Keratinocyte (primary cell): ENCODE measurements around the gene FXYD6. TPM values are rescaled to one million over a fixed set of nuclear protein-coding genes. Genes with fewer than 3 reads are reported as not detected.

Experiments
- DNase-seq: peaks from one replicate; pipeline ENCODE4 v3.0.0-alpha.2; 2011; ENCODE audit warnings: low read depth, missing footprints, low spot score
- FAIRE-seq: peaks from 2 replicates; lab custom pipeline; 2011; peaks lifted over from hg19 to GRCh38; lab: Jason Lieb, UNC
- H2AFZ ChIP-seq: 2 replicates; pipeline ENCODE4 v1.6.0; 2012; ENCODE audit warnings: low read length, control low read depth, inconsistent platforms; ENCODE audit not compliant: control insufficient read depth
- H3K27ac ChIP-seq: 2 replicates; pipeline ENCODE4 v1.5.1; 2011; ENCODE audit warnings: low read length; ENCODE audit not compliant: control insufficient read depth, insufficient read depth
- H3K27me3 ChIP-seq: 3 replicates; pipeline ENCODE4 v1.6.0; 2011; ENCODE audit warnings: low read length; ENCODE audit not compliant: control insufficient read depth, insufficient read depth; ENCODE audit errors: extremely low read depth
- H3K36me3 ChIP-seq, 2 experiments: 2 replicates in 1 of 2; 3 replicates in 1 of 2; pipeline ENCODE4 v1.5.1; 2011; ENCODE audit warnings: low read length in 2 of 2, mild to moderate bottlenecking in 1 of 2; ENCODE audit not compliant: control insufficient read depth in 2 of 2, insufficient read depth in 2 of 2; ENCODE audit errors: extremely low read depth in 1 of 2
- H3K4me1 ChIP-seq: 3 replicates; pipeline ENCODE4 v1.5.1; 2011; ENCODE audit warnings: low read length; ENCODE audit not compliant: control insufficient read depth, insufficient read depth; ENCODE audit errors: extremely low read depth
- H3K4me2 ChIP-seq: 3 replicates; pipeline ENCODE4 v1.6.0; 2011; ENCODE audit warnings: low read depth, low read length; ENCODE audit not compliant: control insufficient read depth, insufficient read depth; ENCODE audit errors: extremely low read depth
- H3K4me3 ChIP-seq, 3 experiments: fragments of 200-600 bp in 1 of 3; sonication (generic) in 1 of 3; 2 replicates in 2 of 3; 3 replicates in 1 of 3; pipeline ENCODE4 v1.5.1; 2011 to 2016; ENCODE audit warnings: low read length in 3 of 3, mild to moderate bottlenecking in 3 of 3, control low read depth in 2 of 3, inconsistent platforms in 1 of 3, low read depth in 1 of 3, mixed read lengths in 1 of 3, mixed run types in 1 of 3, moderate library complexity in 1 of 3; ENCODE audit not compliant: control insufficient read depth in 2 of 3, insufficient read depth in 2 of 3; ENCODE audit errors: extremely low read depth in 1 of 3
- H3K79me2 ChIP-seq: 2 replicates; pipeline ENCODE4 v1.6.0; 2012; ENCODE audit warnings: low read length; ENCODE audit not compliant: control insufficient read depth, insufficient read depth
- H3K9ac ChIP-seq: 3 replicates; pipeline ENCODE4 v1.6.0; 2011; ENCODE audit warnings: low read length; ENCODE audit not compliant: control insufficient read depth, insufficient read depth; ENCODE audit errors: extremely low read depth
- H3K9me1 ChIP-seq: 3 replicates; pipeline ENCODE4 v1.6.0; 2011; ENCODE audit warnings: low read length; ENCODE audit not compliant: control insufficient read depth, insufficient read depth; ENCODE audit errors: extremely low read depth
- H3K9me3 ChIP-seq: 2 replicates; pipeline ENCODE4 v1.5.1; 2012; ENCODE audit warnings: low read depth, low read length; ENCODE audit not compliant: control insufficient read depth
- H4K20me1 ChIP-seq: 3 replicates; pipeline ENCODE4 v1.6.0; 2011; ENCODE audit warnings: low read length; ENCODE audit not compliant: control insufficient read depth, insufficient read depth; ENCODE audit errors: extremely low read depth
- CTCF ChIP-seq, 3 experiments: IDR thresholded peaks in 1 of 3; conservative IDR thresholded peaks in 1 of 3; optimal IDR thresholded peaks in 1 of 3; 2 replicates in 2 of 3; 3 replicates in 1 of 3; pipeline versions ENCODE3 to v1.5.1; 2011; ENCODE audit warnings: low read length in 3 of 3, mild to moderate bottlenecking in 3 of 3, moderate library complexity in 2 of 3, control low read depth in 1 of 3, inconsistent platforms in 1 of 3; ENCODE audit not compliant: insufficient read depth in 2 of 3; ENCODE audit errors: extremely low read depth in 1 of 3
- EZH2 ChIP-seq: IDR thresholded peaks from one replicate; pipeline ENCODE4 v1.6.1; 2012; ENCODE audit warnings: inconsistent platforms, mild to moderate bottlenecking, low read length, moderate library complexity
- dilution Hi-C: fragments of 300-500 bp; cut with MboI; formaldehyde crosslinking; loops from one replicate; pipeline ENCODE4 v1.7.0; 2020; ENCODE audit warnings: low sequenced_read_pairs; ENCODE audit not compliant: extremely low pct_ligation_motif_present
- polyA plus RNA-seq, 5 experiments: library from polyadenylated mRNA; depleted of rRNA in 3 of 5; stranded (reverse) in 3 of 5; stranded (forward) in 1 of 5; unstranded in 1 of 5; fragments of >200 nt; gene quantifications; 1 replicate in 1 of 5; 2 replicates in 3 of 5; 3 replicates in 1 of 5; pipeline versions ENCODE4 v1.2.1 to v1.2.3, GENCODE V29; 2011 to 2012; ENCODE audit warnings: missing spikeins in 2 of 5, low read depth in 1 of 5, low replicate concordance in 1 of 5

FXYD6 gene
- polyA plus RNA-seq, 1 donor (not counting 4 experiments of a cell fraction or from before 2014, with no cell fraction given) = not detected

- Histone ChIP-seq H3K79me2 (no peaks in the 10 kb centered on the region), H3K4me3 (no peak overlapping the region), H2AFZ (no peak overlapping the region), H3K4me2 (no peak overlapping the region), H3K36me3 (no peaks in the 10 kb centered on the region), H3K4me1 (no peaks in the 10 kb centered on the region), H3K9me3 (no peaks in the 10 kb centered on the region), H3K27me3 (peaks cover 3% of the 10 kb centered on the region), H4K20me1 (no peaks in the 10 kb centered on the region), H3K27ac (no peak overlapping the region), H3K9ac (no peak overlapping the region), H3K9me1 (no peaks in the 10 kb centered on the region)
- TF ChIP-seq EZH2 (no peak), CTCF (optimal IDR thresholded peaks at IDR 0.05 in 1 of 3, IDR thresholded peaks at IDR 0.05 in 1 of 3, conservative IDR thresholded peaks at IDR 0.05 in 1 of 3; ENCODE audit: extremely low read depth in 1 of 3, insufficient read depth in 2 of 3, low read length in 3 of 3) (no peak)
- dilution Hi-C loops = no loop called here
- FAIRE-seq (no peak), DNase-seq (no peak)
These were observed 45.4 kb upstream of the FXYD6 start for GRCh38 chr11:117921893-117922292.

- TF ChIP-seq EZH2 = no peak
- TF ChIP-seq CTCF (optimal IDR thresholded peaks at IDR 0.05 in 1 of 3, IDR thresholded peaks at IDR 0.05 in 1 of 3, conservative IDR thresholded peaks at IDR 0.05 in 1 of 3; ENCODE audit: extremely low read depth in 1 of 3, insufficient read depth in 2 of 3, low read length in 3 of 3) = no peak
- Histone ChIP-seq H3K4me2 (no peak overlapping the region), H3K79me2 (no peaks in the 10 kb centered on the region), H3K27me3 (peaks cover 5% of the 10 kb centered on the region), H2AFZ (no peak overlapping the region), H3K9ac (no peak overlapping the region), H4K20me1 (no peaks in the 10 kb centered on the region), H3K27ac (no peak overlapping the region), H3K36me3 (no peaks in the 10 kb centered on the region), H3K4me1 (no peaks in the 10 kb centered on the region), H3K9me3 (no peaks in the 10 kb centered on the region), H3K4me3 (no peak overlapping the region), H3K9me1 (no peaks in the 10 kb centered on the region)
- dilution Hi-C loops = no loop called here
- no peak for FAIRE-seq
- no peak for DNase-seq
These were observed 45.0 kb upstream of the FXYD6 start for GRCh38 chr11:117921456-117921855.
